Measurements from ENCODE around the gene MAGEE1.

DNA sequence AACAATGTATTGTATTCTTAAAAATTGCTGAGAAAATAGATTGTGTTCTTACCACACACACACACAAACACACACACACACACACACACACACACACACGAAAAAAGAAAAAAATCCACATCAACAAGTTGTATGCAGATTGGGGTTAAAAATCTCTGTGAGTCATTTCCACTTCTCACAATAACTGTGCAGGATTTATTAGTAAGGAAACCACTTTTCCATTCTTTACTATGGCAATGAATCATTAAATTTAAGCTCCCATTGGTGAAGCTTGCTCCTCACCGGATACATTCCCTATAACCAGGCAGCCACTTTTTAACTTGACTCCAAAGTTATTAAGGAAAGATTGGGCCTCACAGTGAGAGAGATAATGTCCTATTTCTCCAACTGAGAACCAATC is 19.7 kb upstream of the MAGEE1 start:
- TF ChIP-seq, protein P1, sequence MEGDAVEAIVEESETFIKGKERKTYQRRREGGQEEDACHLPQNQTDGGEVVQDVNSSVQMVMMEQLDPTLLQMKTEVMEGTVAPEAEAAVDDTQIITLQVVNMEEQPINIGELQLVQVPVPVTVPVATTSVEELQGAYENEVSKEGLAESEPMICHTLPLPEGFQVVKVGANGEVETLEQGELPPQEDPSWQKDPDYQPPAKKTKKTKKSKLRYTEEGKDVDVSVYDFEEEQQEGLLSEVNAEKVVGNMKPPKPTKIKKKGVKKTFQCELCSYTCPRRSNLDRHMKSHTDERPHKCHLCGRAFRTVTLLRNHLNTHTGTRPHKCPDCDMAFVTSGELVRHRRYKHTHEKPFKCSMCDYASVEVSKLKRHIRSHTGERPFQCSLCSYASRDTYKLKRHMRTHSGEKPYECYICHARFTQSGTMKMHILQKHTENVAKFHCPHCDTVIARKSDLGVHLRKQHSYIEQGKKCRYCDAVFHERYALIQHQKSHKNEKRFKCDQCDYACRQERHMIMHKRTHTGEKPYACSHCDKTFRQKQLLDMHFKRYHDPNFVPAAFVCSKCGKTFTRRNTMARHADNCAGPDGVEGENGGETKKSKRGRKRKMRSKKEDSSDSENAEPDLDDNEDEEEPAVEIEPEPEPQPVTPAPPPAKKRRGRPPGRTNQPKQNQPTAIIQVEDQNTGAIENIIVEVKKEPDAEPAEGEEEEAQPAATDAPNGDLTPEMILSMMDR (IDR thresholded peaks at IDR 0.05): no peak
- TF ChIP-seq CHD2 (IDR thresholded peaks at IDR 0.05; ENCODE audit: low read length, partially characterized antibody) (no peak), YY1 (IDR thresholded peaks at IDR 0.05; ENCODE audit: low read depth) (no peak), TCF12 (IDR thresholded peaks at IDR 0.05) (no peak), RCOR1 (IDR thresholded peaks at IDR 0.05; ENCODE audit: low read length) (no peak), JUND (IDR thresholded peaks at IDR 0.05) (no peak), GATA2 (CRISPR knock-in tag; IDR thresholded peaks at IDR 0.05) (no peak), SMC3 (IDR thresholded peaks at IDR 0.05; ENCODE audit: low read depth, low read length) (no peak), RAD21 (IDR thresholded peaks at IDR 0.05; ENCODE audit: low read length) (no peak), FOSL2 (IDR thresholded peaks at IDR 0.05; ENCODE audit: borderline replicate concordance, low read depth) (no peak), TAF1 (IDR thresholded peaks at IDR 0.05; ENCODE audit: borderline replicate concordance, low read depth, low read length) (no peak)
- TF ChIP-seq, protein P2, sequence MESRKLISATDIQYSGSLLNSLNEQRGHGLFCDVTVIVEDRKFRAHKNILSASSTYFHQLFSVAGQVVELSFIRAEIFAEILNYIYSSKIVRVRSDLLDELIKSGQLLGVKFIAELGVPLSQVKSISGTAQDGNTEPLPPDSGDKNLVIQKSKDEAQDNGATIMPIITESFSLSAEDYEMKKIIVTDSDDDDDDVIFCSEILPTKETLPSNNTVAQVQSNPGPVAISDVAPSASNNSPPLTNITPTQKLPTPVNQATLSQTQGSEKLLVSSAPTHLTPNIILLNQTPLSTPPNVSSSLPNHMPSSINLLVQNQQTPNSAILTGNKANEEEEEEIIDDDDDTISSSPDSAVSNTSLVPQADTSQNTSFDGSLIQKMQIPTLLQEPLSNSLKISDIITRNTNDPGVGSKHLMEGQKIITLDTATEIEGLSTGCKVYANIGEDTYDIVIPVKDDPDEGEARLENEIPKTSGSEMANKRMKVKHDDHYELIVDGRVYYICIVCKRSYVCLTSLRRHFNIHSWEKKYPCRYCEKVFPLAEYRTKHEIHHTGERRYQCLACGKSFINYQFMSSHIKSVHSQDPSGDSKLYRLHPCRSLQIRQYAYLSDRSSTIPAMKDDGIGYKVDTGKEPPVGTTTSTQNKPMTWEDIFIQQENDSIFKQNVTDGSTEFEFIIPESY (IDR thresholded peaks at IDR 0.05; ENCODE audit: borderline replicate concordance, low read depth): no peak
- TF ChIP-seq, protein P3, sequence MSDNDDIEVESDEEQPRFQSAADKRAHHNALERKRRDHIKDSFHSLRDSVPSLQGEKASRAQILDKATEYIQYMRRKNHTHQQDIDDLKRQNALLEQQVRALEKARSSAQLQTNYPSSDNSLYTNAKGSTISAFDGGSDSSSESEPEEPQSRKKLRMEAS (IDR thresholded peaks at IDR 0.05; ENCODE audit: low read depth): no peak
